HEK293 (cell line): ENCODE data around the gene NANOGP8.

Source experiments
- CTCF ChIA-PET: fragments of 350-600 bp; formaldehyde crosslinking; extraction: SDS; loops from one replicate; lab custom pipeline; 2021; ENCODE audit warnings: antibody characterized with exemption; lab: Yijun Ruan, JAX
- POLR2A ChIA-PET: fragments of 300-600 bp; formaldehyde crosslinking; extraction: SDS; loops from one replicate; lab custom pipeline; 2020; ENCODE audit warnings: antibody characterized with exemption, inconsistent platforms; lab: Yijun Ruan, JAX
- H3K27ac ChIP-seq: fragments of 200-500 bp; sonication (Bioruptor generic); 2 replicates; pipeline ENCODE4 v1.5.1; 2014; ENCODE audit warnings: low read depth, low read length, control low read depth, inconsistent platforms; ENCODE audit errors: extremely low read depth
- H3K36me3 ChIP-seq, 2 experiments: fragments of 200-500 bp in 1 of 2; sonication (Bioruptor generic) in 1 of 2; 1 replicate in 1 of 2; 2 replicates in 1 of 2; pipeline ENCODE4 v1.5.1; 2014 to 2017; ENCODE audit warnings: inconsistent platforms in 2 of 2, low read length in 2 of 2; ENCODE audit not compliant: control insufficient read depth in 2 of 2, insufficient read depth in 1 of 2
- H3K4me1 ChIP-seq: fragments of 200-500 bp; sonication (Bioruptor generic); 2 replicates; pipeline ENCODE4 v1.5.1; 2014; ENCODE audit warnings: mild to moderate bottlenecking, low read length, inconsistent platforms; ENCODE audit not compliant: control insufficient read depth, insufficient read depth
- H3K4me3 ChIP-seq: 2 replicates; pipeline ENCODE4 v1.5.1; 2011; ENCODE audit warnings: low read depth, mild to moderate bottlenecking, control low read depth, low read length, moderate library complexity
- H3K9me3 ChIP-seq: fragments of 200-500 bp; sonication (Bioruptor generic); 2 replicates; pipeline ENCODE4 v1.5.1; 2014; ENCODE audit warnings: low read depth, low read length, inconsistent platforms; ENCODE audit not compliant: control insufficient read depth, insufficient read depth
- BCL6B ChIP-seq: fragments of 450-650 bp; formaldehyde crosslinking; IDR thresholded peaks from 2 replicates; pipeline ENCODE4 v1.5.1; 2017; ENCODE audit warnings: missing biosample characterization, missing genetic modification characterization
- EGR2 ChIP-seq: fragments of 450-650 bp; formaldehyde crosslinking; IDR thresholded peaks from 2 replicates; pipeline ENCODE4 v1.5.1; 2016; ENCODE audit warnings: low read depth, missing biosample characterization, missing genetic modification characterization
- GLI2 ChIP-seq: fragments of 450-650 bp; formaldehyde crosslinking; IDR thresholded peaks from 2 replicates; pipeline ENCODE4; 2017; ENCODE audit warnings: missing biosample characterization, missing genetic modification characterization, low read depth, borderline replicate concordance
- HOXA7 ChIP-seq: sonication (generic); formaldehyde crosslinking; IDR thresholded peaks from 2 replicates; pipeline ENCODE4 v1.8.1; 2022; ENCODE audit warnings: missing genetic modification reagents, borderline replicate concordance
- MZF1 ChIP-seq: fragments of 450-650 bp; formaldehyde crosslinking; IDR thresholded peaks from 2 replicates; pipeline ENCODE4 v1.5.1; 2017; ENCODE audit warnings: missing biosample characterization, missing genetic modification characterization, borderline replicate concordance
- PATZ1 ChIP-seq: fragments of 450-650 bp; formaldehyde crosslinking; IDR thresholded peaks from 2 replicates; pipeline ENCODE4 v1.5.1; 2016; ENCODE audit warnings: missing biosample characterization, missing genetic modification characterization
- PRDM10 ChIP-seq: fragments of 450-650 bp; formaldehyde crosslinking; IDR thresholded peaks from 2 replicates; pipeline ENCODE4 v1.5.1; 2016; ENCODE audit warnings: missing biosample characterization, missing genetic modification characterization
- PRDM4 ChIP-seq: fragments of 450-650 bp; formaldehyde crosslinking; IDR thresholded peaks from 2 replicates; pipeline ENCODE4 v1.5.1; 2017; ENCODE audit warnings: missing biosample characterization, missing genetic modification characterization
- TRIM28 ChIP-seq: IDR thresholded peaks from 2 replicates; pipeline ENCODE4 v1.6.1; 2011; ENCODE audit warnings: low read length, control low read depth, borderline replicate concordance
- ZEB2 ChIP-seq: fragments of 450-650 bp; formaldehyde crosslinking; IDR thresholded peaks from 2 replicates; pipeline ENCODE4 v1.5.1; 2016; ENCODE audit warnings: missing biosample characterization, missing genetic modification characterization
- ZNF214 ChIP-seq: fragments of 450-650 bp; formaldehyde crosslinking; IDR thresholded peaks from 2 replicates; pipeline ENCODE4 v1.5.1; 2017; ENCODE audit warnings: missing biosample characterization, mild to moderate bottlenecking, missing genetic modification characterization, borderline replicate concordance
- ZNF223 ChIP-seq: fragments of 450-650 bp; formaldehyde crosslinking; IDR thresholded peaks from 2 replicates; pipeline ENCODE4 v1.5.1; 2016; ENCODE audit warnings: missing biosample characterization, missing genetic modification characterization
- ZNF274 ChIP-seq, 2 experiments: fragments of 200-500 bp in 1 of 2; fragments of 450-650 bp in 1 of 2; sonication (Bioruptor generic) in 1 of 2; formaldehyde crosslinking in 1 of 2; IDR thresholded peaks; 2 replicates each; pipeline versions ENCODE4 v1.5.1 to v1.6.1; 2014 to 2016; ENCODE audit warnings: borderline replicate concordance in 1 of 2, inconsistent platforms in 1 of 2, low read length in 1 of 2, missing biosample characterization in 1 of 2, missing genetic modification characterization in 1 of 2
- ZNF394 ChIP-seq: fragments of 450-650 bp; formaldehyde crosslinking; IDR thresholded peaks from 2 replicates; pipeline ENCODE4 v1.5.1; 2016; ENCODE audit warnings: missing biosample characterization, missing genetic modification characterization, mild to moderate bottlenecking, moderate library complexity, borderline replicate concordance
- ZNF513 ChIP-seq: fragments of 450-650 bp; IDR thresholded peaks from 2 replicates; pipeline ENCODE4 v1.5.1; 2018; ENCODE audit warnings: missing biosample characterization, missing genetic modification characterization
- ZNF544 ChIP-seq: fragments of 450-650 bp; formaldehyde crosslinking; IDR thresholded peaks from 2 replicates; pipeline ENCODE4 v1.5.0; 2017; ENCODE audit warnings: missing biosample characterization, missing genetic modification characterization
- ZNF558 ChIP-seq: fragments of 450-650 bp; formaldehyde crosslinking; IDR thresholded peaks from 2 replicates; pipeline ENCODE4 v1.5.1; 2016; ENCODE audit warnings: missing biosample characterization, missing genetic modification characterization
- ZNF610 ChIP-seq: fragments of 450-650 bp; formaldehyde crosslinking; IDR thresholded peaks from 2 replicates; pipeline ENCODE4 v1.5.1; 2016; ENCODE audit warnings: missing biosample characterization, missing genetic modification characterization, borderline replicate concordance
- ZNF677 ChIP-seq: fragments of 450-650 bp; IDR thresholded peaks from 2 replicates; pipeline ENCODE4 v1.5.0; 2018; ENCODE audit warnings: missing biosample characterization, mild to moderate bottlenecking, missing genetic modification characterization, moderate library complexity
- ZSCAN30 ChIP-seq: fragments of 450-650 bp; IDR thresholded peaks from 2 replicates; pipeline ENCODE4 v1.5.1; 2018; ENCODE audit warnings: missing biosample characterization, mild to moderate bottlenecking, missing genetic modification characterization, moderate library complexity

Gene NANOGP8

GRCh38 chr15:35098737-35099136 lies 13.6 kb upstream of the NANOGP8 start:
- H3K4me3 ChIP-seq: no peak overlapping the region
- no peak for TF ChIP-seq ZEB2 (tag by site-specific recombination)
- TF ChIP-seq ZNF677: no peak
- TF ChIP-seq ZSCAN30 (tag by site-specific recombination): no peak
- no peak for TF ChIP-seq MZF1 (tag by site-specific recombination)
- no peak for TF ChIP-seq HOXA7 (CRISPR knock-in tag)
- TF ChIP-seq EGR2 (tag by site-specific recombination): no peak
- TF ChIP-seq PRDM10 (tag by site-specific recombination): no peak
- no peak for TF ChIP-seq ZNF610
- TF ChIP-seq PRDM4 (tag by site-specific recombination): no peak
- no peak for TF ChIP-seq ZNF223
- TF ChIP-seq ZNF214: no peak
- no peak for TF ChIP-seq GLI2 (tag by site-specific recombination)
- TF ChIP-seq ZNF558 (tag by site-specific recombination): no peak
- TF ChIP-seq ZNF274 (IDR thresholded peaks at IDR 0.05; ENCODE audit: low read length): no peak
- TF ChIP-seq ZNF274 (tag by site-specific recombination; IDR thresholded peaks at IDR 0.05; ENCODE audit: borderline replicate concordance): no peak
- TF ChIP-seq PATZ1 (tag by site-specific recombination): no peak
- no peak for TF ChIP-seq BCL6B (tag by site-specific recombination)
- no peak for TF ChIP-seq TRIM28
- TF ChIP-seq ZNF513: no peak
- no peak for TF ChIP-seq ZNF544 (tag by site-specific recombination)
- no peak for TF ChIP-seq ZNF394 (tag by site-specific recombination)
- no peak overlapping the region for H3K27ac ChIP-seq
- H3K9me3 ChIP-seq: no peaks in the 10 kb centered on the region
- H3K36me3 ChIP-seq: no peaks in the 10 kb centered on the region
- H3K4me1 ChIP-seq: no peaks in the 10 kb centered on the region
- ChIA-PET POLR2A (no interaction called here), CTCF (no interaction called here)
